HG03108 (cell line): ENCODE measurements around the gene IGSF21.
"Not testable (repeated sequence)": the region's sequence is repeated elsewhere in the genome, so short reads cannot be mapped to it uniquely, and the experiment has no call there.

Experiments
- ATAC-seq: cut with Tn5 transposase; IDR thresholded peaks from one replicate; pipeline ENCODE4 v1.9.1; 2021; ENCODE audit warnings: moderate library complexity; ENCODE audit not compliant: unreplicated experiment

Gene IGSF21

GRCh38 chr1:18350747-18351146, 243.1 kb downstream of the IGSF21 start:
- ATAC-seq: no peak

GRCh38 chr1:18351735-18352134, 244.1 kb downstream of the IGSF21 start:
- no peak for ATAC-seq

- ATAC-seq: no peak
Observed at GRCh38 chr1:18352636-18353265, 245.2 kb downstream of the IGSF21 start.

- ATAC-seq: no peak
Observed at GRCh38 chr1:18353528-18353927, 245.9 kb downstream of the IGSF21 start.

GRCh38 chr1:18353992-18354391, 246.4 kb downstream of the IGSF21 start:
- ATAC-seq: no peak

- ATAC-seq: no peak
Observed at GRCh38 chr1:18354612-18355011, 247.0 kb downstream of the IGSF21 start.

- no peak for ATAC-seq
Observed at GRCh38 chr1:18357622-18358230, 250.1 kb downstream of the IGSF21 start.

- ATAC-seq: no peak
Observed at GRCh38 chr1:18358600-18358999, 251.0 kb downstream of the IGSF21 start.

GRCh38 chr1:18360251-18360650, 252.7 kb downstream of the IGSF21 start:
- no peak for ATAC-seq

- ATAC-seq: no peak
Observed at GRCh38 chr1:18362150-18362549, 254.6 kb downstream of the IGSF21 start.

GRCh38 chr1:18363436-18363835, 255.8 kb downstream of the IGSF21 start:
- ATAC-seq: no peak

- no peak for ATAC-seq
Observed at GRCh38 chr1:18365099-18365705, 257.6 kb downstream of the IGSF21 start.

- not testable (repeated sequence) for ATAC-seq
Observed at GRCh38 chr1:18372505-18372904, 264.9 kb downstream of the IGSF21 start.

GRCh38 chr1:18373151-18373550, 265.6 kb downstream of the IGSF21 start:
- no peak for ATAC-seq

- no peak for ATAC-seq
Observed at GRCh38 chr1:18373882-18374493, 266.4 kb downstream of the IGSF21 start.

GRCh38 chr1:18376661-18377060, 269.1 kb downstream of the IGSF21 start:
- no peak for ATAC-seq

GRCh38 chr1:18380288-18380687, 272.7 kb downstream of the IGSF21 start:
- ATAC-seq: no peak

- no peak for ATAC-seq
Observed at GRCh38 chr1:18384059-18384458, 276.5 kb downstream of the IGSF21 start.

- no peak for ATAC-seq
Observed at GRCh38 chr1:18384471-18384870, 276.9 kb downstream of the IGSF21 start.

- no peak for ATAC-seq
Observed at GRCh38 chr1:18385239-18385790, 277.7 kb downstream of the IGSF21 start.

GRCh38 chr1:18386591-18386990, 279.0 kb downstream of the IGSF21 start:
- no peak for ATAC-seq

- ATAC-seq: no peak
Observed at GRCh38 chr1:18387307-18387706, 279.7 kb downstream of the IGSF21 start.
